Measurements from ENCODE around the gene ATG4D. TPM values are rescaled to one million over a fixed set of nuclear protein-coding genes. Genes with fewer than 3 reads are reported as not detected.

ATG4D gene
- 100 to 1,000 TPM in 1 of 3 donors, 10 to 100 TPM in 2; 63.0 to 119 (median 93.5) TPM for total RNA-seq
- long read RNA-seq, donor 1, transcript ATG4D-204 (10 exons, 1,752 nt) = minor isoform, 16 of 126 reads
- long read RNA-seq, donor 1, transcript ATG4D-201 (10 exons, 1,949 nt) = major isoform, 65 of 126 reads
- long read RNA-seq, donor 1, partial matches to known transcripts = 9 of 126 reads
- long read RNA-seq, donor 1, other reads (novel, unspliced or antisense) = 29 of 126 reads
- long read RNA-seq, donor 2, partial matches to known transcripts = 7 of 10 reads
- long read RNA-seq, donor 2, other reads (novel, unspliced or antisense) = 1 of 10 reads

GRCh38 chr19:10543420-10544241 is at the start of gene ATG4D:
TSS of gene ATG4D (plus strand) at chr19:10543904. CDS start at chr19:10544091, 187 bp downstream.
- peak; percentile 94 to 97 (median 94) for DNase-seq
- intact Hi-C loops (cut with DNase I, micrococcal nuclease) = no loop called here

GRCh38 chr19:10497371-10497770 is 46.3 kb upstream of the ATG4D start:
- Histone ChIP-seq H3K4me3 (no peak overlapping the region), H3K9me3 (no peaks in the 10 kb centered on the region), H3K36me3 (ENCODE audit: low read depth) (no peaks in the 10 kb centered on the region), H3K4me1 (ENCODE audit: low read depth) (peaks cover 31% of the 10 kb centered on the region)
- intact Hi-C loops (cut with DNase I, micrococcal nuclease) = no loop called here
- TF ChIP-seq CTCF (IDR thresholded peaks at IDR 0.05) = no peak
- DNase-seq (no peak), ATAC-seq (no peak)

More at GRCh38 chr19:10543420-10544241, at the start of gene ATG4D:
- peak; percentile 93 for ATAC-seq
- H3K9me3 ChIP-seq = no peaks in the 10 kb centered on the region
- peak within 1 kb of the TSS; percentile 95 for H3K4me3 ChIP-seq
- peaks cover 14% of the 10 kb centered on the region for H3K4me1 ChIP-seq (ENCODE audit: low read depth)
- no peak for TF ChIP-seq CTCF (IDR thresholded peaks at IDR 0.05)
- H3K36me3 ChIP-seq (ENCODE audit: low read depth) = peaks cover 5% of the 10 kb centered on the region

- no peak for ATAC-seq
- TF ChIP-seq CTCF (IDR thresholded peaks at IDR 0.05) = no peak
- no peaks in the 10 kb centered on the region for H3K36me3 ChIP-seq (ENCODE audit: low read depth)
- H3K4me1 ChIP-seq (ENCODE audit: low read depth) = peaks cover 36% of the 10 kb centered on the region
- intact Hi-C loops (cut with DNase I, micrococcal nuclease) = no loop called here
- no peaks in the 10 kb centered on the region for H3K9me3 ChIP-seq
- DNase-seq = peak in 2 of 3 donors; percentile 35 to 58
- H3K4me3 ChIP-seq = no peak overlapping the region
Measured at GRCh38 chr19:10499550-10500246, 44.0 kb upstream of the ATG4D start.

- no peaks in the 10 kb centered on the region for H3K36me3 ChIP-seq (ENCODE audit: low read depth)
- DNase-seq (no peak), ATAC-seq (no peak)
- H3K9me3 ChIP-seq = no peaks in the 10 kb centered on the region
- TF ChIP-seq CTCF (IDR thresholded peaks at IDR 0.05) = no peak
- intact Hi-C loops (cut with DNase I, micrococcal nuclease) = no loop called here
- H3K4me1 ChIP-seq (ENCODE audit: low read depth) = peaks cover 36% of the 10 kb centered on the region
- H3K4me3 ChIP-seq = no peak overlapping the region
Measured at GRCh38 chr19:10500247-10500592, 43.5 kb upstream of the ATG4D start.

- TF ChIP-seq CTCF (IDR thresholded peaks at IDR 0.05) = no peak
- no peaks in the 10 kb centered on the region for H3K36me3 ChIP-seq (ENCODE audit: low read depth)
- DNase-seq = peak; percentile 89 to 91 (median 90)
- peaks cover 36% of the 10 kb centered on the region for H3K4me1 ChIP-seq (ENCODE audit: low read depth)
- ATAC-seq = peak; percentile 67
- intact Hi-C loops (cut with DNase I, micrococcal nuclease) = no loop called here
- peak overlapping the region; percentile 91 for H3K4me3 ChIP-seq
- no peaks in the 10 kb centered on the region for H3K9me3 ChIP-seq
Measured at GRCh38 chr19:10501971-10502523, 41.7 kb upstream of the ATG4D start.

Data from mucosa of descending colon (tissue), 3 donors.